Gastroesophageal sphincter (tissue), 4 donors: ENCODE results near the gene L3MBTL3. TPM values are rescaled to one million over a fixed set of nuclear protein-coding genes. Genes with fewer than 3 reads are reported as not detected.

ENCODE experiments used
- ATAC-seq: fragments of 150-250 bp; one replicate; pipeline ENCODE4 v1.9.1; 2016; ENCODE audit warnings: mild to moderate bottlenecking, moderate library complexity
- H3K27ac ChIP-seq, 4 donors: fragments of 200-600 bp; sonication (generic) in 3 of 4; 1 replicate in 3 of 4; 2 replicates in 1 of 4; pipeline ENCODE4 v1.5.1; 2016 to 2019
- H3K27me3 ChIP-seq: fragments of 200-600 bp; sonication (generic); one replicate; pipeline ENCODE4 v1.5.1; 2019
- H3K36me3 ChIP-seq, 2 donors: fragments of 200-600 bp; sonication (generic); one replicate each; pipeline ENCODE4 v1.5.1; 2019; ENCODE audit warnings: control low read depth in 1 of 2
- H3K4me1 ChIP-seq, 3 donors: fragments of 200-600 bp; sonication (generic); 1 replicate in 2 of 3; 2 replicates in 1 of 3; pipeline ENCODE4 v1.5.1; 2016 to 2019; ENCODE audit warnings: control low read depth in 2 of 3
- H3K4me3 ChIP-seq, 2 donors: fragments of 200-600 bp; sonication (generic); one replicate each; pipeline ENCODE4 v1.5.1; 2019; ENCODE audit warnings: mild to moderate bottlenecking in 1 of 2, moderate library complexity in 1 of 2
- H3K9me3 ChIP-seq, 3 donors: fragments of 200-600 bp; sonication (generic); one replicate each; pipeline ENCODE4 v1.5.1; 2017 to 2019; ENCODE audit warnings: control low read depth in 2 of 3
- CTCF ChIP-seq, 4 experiments: fragments of 200-600 bp in 2 of 4; fragments of 450-650 bp in 2 of 4; sonication (generic) in 1 of 4; IDR thresholded peaks; one replicate each; pipeline ENCODE4 v1.5.1; 2017 to 2019; ENCODE audit warnings: antibody characterized with exemption in 4 of 4, mild to moderate bottlenecking in 2 of 4, moderate library complexity in 2 of 4
- EP300 ChIP-seq: sonication (generic); formaldehyde crosslinking; IDR thresholded peaks from one replicate; pipeline ENCODE4 v1.6.1; 2017; ENCODE audit warnings: antibody characterized with exemption, mild to moderate bottlenecking
- POLR2A ChIP-seq, 2 donors: fragments of 450-650 bp; IDR thresholded peaks; one replicate each; pipeline ENCODE4 v1.6.1; 2017; ENCODE audit warnings: antibody characterized with exemption in 2 of 2, mild to moderate bottlenecking in 2 of 2, moderate library complexity in 1 of 2
- POLR2AphosphoS5 ChIP-seq: sonication (generic); formaldehyde crosslinking; IDR thresholded peaks from one replicate; pipeline ENCODE4 v1.6.1; 2017; ENCODE audit warnings: antibody characterized with exemption
- WGBS, 2 donors: methylation state at CpG; one replicate each; pipeline ENCODE4 v1.1.5; 2018; ENCODE audit warnings: low coverage in 1 of 2; 5-methylcytosine and 5-hydroxymethylcytosine counted together
- total RNA-seq, 4 donors: library from RNA; depleted of rRNA; stranded (reverse); fragments of >200 nt; gene quantifications; one replicate each; pipeline ENCODE4 v1.1.0, GENCODE V29; 2016

Gene L3MBTL3
- total RNA-seq, 4 donors from 2014 or later, result 3.6 to 6.3 (median 4.8) TPM

GRCh38 chr6:130027948-130028347 is 9.6 kb downstream of the L3MBTL3 start:
- Histone ChIP-seq H3K4me3 (no peak overlapping the region), H3K36me3 (no peaks in the 10 kb centered on the region), H3K27ac (no peak overlapping the region), H3K4me1 (no peaks in the 10 kb centered on the region), H3K27me3 (no peaks in the 10 kb centered on the region), H3K9me3 (no peaks in the 10 kb centered on the region)
- 69 to 76% methylated on average over 1 of the region's 1 CpG for WGBS, 2 donors
- TF ChIP-seq CTCF (IDR thresholded peaks at IDR 0.05) (no peak), POLR2A (IDR thresholded peaks at IDR 0.05) (no peak), POLR2AphosphoS5 (no peak), EP300 (no peak)
- ATAC-seq, result no peak

- 78 to 84% methylated on average over 6 of the region's 6 CpGs for WGBS, 2 donors
- TF ChIP-seq POLR2AphosphoS5, result no peak
- TF ChIP-seq EP300, result no peak
- no peak for TF ChIP-seq POLR2A (IDR thresholded peaks at IDR 0.05)
- TF ChIP-seq CTCF (IDR thresholded peaks at IDR 0.05), result no peak
- Histone ChIP-seq H3K27ac (no peak overlapping the region), H3K4me1 (no peaks in the 10 kb centered on the region), H3K27me3 (no peaks in the 10 kb centered on the region), H3K9me3 (no peaks in the 10 kb centered on the region), H3K36me3 (no peaks in the 10 kb centered on the region), H3K4me3 (no peak overlapping the region)
- ATAC-seq, result no peak
These were observed 10.8 kb downstream of the L3MBTL3 start for GRCh38 chr6:130029163-130029562.

GRCh38 chr6:130032758-130033340 is 14.5 kb downstream of the L3MBTL3 start:
- TF ChIP-seq EP300 (no peak), CTCF (IDR thresholded peaks at IDR 0.05) (no peak), POLR2A (IDR thresholded peaks at IDR 0.05) (no peak), POLR2AphosphoS5 (no peak)
- Histone ChIP-seq H3K27ac (no peak overlapping the region), H3K36me3 (no peaks in the 10 kb centered on the region), H3K27me3 (no peaks in the 10 kb centered on the region), H3K9me3 (no peaks in the 10 kb centered on the region), H3K4me3 (no peak overlapping the region), H3K4me1 (no peaks in the 10 kb centered on the region)
- ATAC-seq, result no peak
- WGBS, 2 donors, result 89% methylated on average over 6 to 9 of the region's 9 CpGs

GRCh38 chr6:130033949-130034348 is 15.6 kb downstream of the L3MBTL3 start:
- Histone ChIP-seq H3K27me3 (no peaks in the 10 kb centered on the region), H3K27ac (no peak overlapping the region), H3K4me3 (no peak overlapping the region), H3K9me3 (no peaks in the 10 kb centered on the region), H3K4me1 (no peaks in the 10 kb centered on the region), H3K36me3 (no peaks in the 10 kb centered on the region)
- 80 to 92% methylated on average over 4 to 5 of the region's 5 CpGs for WGBS, 2 donors
- no peak for TF ChIP-seq POLR2AphosphoS5
- TF ChIP-seq CTCF (IDR thresholded peaks at IDR 0.05), result no peak
- no peak for TF ChIP-seq EP300
- no peak for TF ChIP-seq POLR2A (IDR thresholded peaks at IDR 0.05)
- ATAC-seq, result no peak

- H3K9me3 ChIP-seq, result no peaks in the 10 kb centered on the region
- ATAC-seq, result no peak
- H3K27ac ChIP-seq, result no peak overlapping the region
- no peaks in the 10 kb centered on the region for H3K4me1 ChIP-seq
- H3K27me3 ChIP-seq, result no peaks in the 10 kb centered on the region
- H3K4me3 ChIP-seq, result no peak overlapping the region
- H3K36me3 ChIP-seq, result no peaks in the 10 kb centered on the region
- peak; percentile 4 for TF ChIP-seq POLR2AphosphoS5
- TF ChIP-seq CTCF (IDR thresholded peaks at IDR 0.05), result no peak
- WGBS, 2 donors, result 64 to 75% methylated on average over 10 to 11 of the region's 11 CpGs
These were observed 16.2 kb downstream of the L3MBTL3 start for GRCh38 chr6:130034378-130035146.
